ENCODE measurements around the gene TFB2M. TPM values are rescaled to one million over a fixed set of nuclear protein-coding genes. Genes with fewer than 3 reads are reported as not detected.
"Not testable (repeated sequence)": the region's sequence is repeated elsewhere in the genome, so short reads cannot be mapped to it uniquely, and the experiment has no call there.

Gene TFB2M
- total RNA-seq, 1 experiment from 2014 or later, result 27.7 TPM

DNA sequence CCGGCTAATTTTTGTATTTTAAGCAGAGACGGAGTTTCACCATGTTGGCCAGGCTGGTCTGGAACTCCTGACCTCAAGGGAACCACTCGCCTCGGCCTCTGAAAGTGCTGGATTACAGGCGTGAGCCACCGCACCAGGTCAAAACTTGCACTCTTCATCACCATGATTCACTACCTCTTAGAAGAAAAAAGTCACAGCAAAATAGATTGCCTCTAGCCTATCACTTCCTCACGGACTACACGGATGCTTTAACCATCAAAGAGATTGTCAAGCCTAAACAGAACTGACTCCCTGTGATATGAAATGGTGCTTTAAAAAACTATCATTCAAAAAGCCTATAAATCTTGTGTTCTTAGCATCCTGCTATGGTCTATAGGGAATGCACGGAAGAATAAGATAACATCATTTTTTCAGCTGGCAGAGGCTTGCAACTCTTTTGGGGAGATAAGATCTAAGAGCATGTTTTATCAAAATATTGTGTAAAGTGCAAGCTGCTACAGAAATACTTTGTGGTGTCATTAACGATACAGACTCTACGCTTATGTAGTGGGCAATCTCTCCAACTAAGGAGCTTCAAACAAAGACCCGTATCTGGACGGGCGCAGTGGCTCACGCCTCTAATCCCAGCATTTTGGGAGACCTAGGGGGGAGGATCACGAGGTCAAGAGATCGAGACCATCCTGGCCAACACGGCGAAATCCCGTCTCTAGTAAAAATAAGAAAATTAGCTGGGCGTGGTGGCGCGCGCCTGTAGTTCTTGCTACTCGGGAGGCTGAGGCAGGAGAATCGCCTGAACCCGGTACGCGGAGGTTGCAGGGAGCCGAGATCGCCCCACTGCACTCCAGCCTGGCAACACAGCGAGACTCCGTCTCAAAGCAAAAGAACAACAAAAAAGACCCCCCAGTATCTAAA is 966 bp downstream of the TFB2M start:
- H3K9me3 ChIP-seq (ENCODE audit: control insufficient read depth, low read depth, low read length), result no peaks in the 10 kb centered on the region
- no peak for DNase-seq
- H3K27me3 ChIP-seq (ENCODE audit: insufficient read depth, low read length), result no peaks in the 10 kb centered on the region
- 0 out of 5 replicates have a peak, but pooled peaks cover 0 to 2% of the 10 kb centered on the region in 2 experiments for H3K9me3 Mint-ChIP-seq
- H3K27ac ChIP-seq (ENCODE audit: insufficient read length, low read depth, low read length), result no peak overlapping the region
- no peak overlapping the region for H2BK5ac ChIP-seq (ENCODE audit: insufficient read length, low read length)
- peak overlapping the region; percentile 93 to 95 (median 94); a peak in 3 of 7 replicates for H3K27ac Mint-ChIP-seq
- peak overlapping the region; percentile 94 for H3K9ac ChIP-seq (ENCODE audit: extremely low read depth, insufficient read length, low read length)
- H3K79me2 ChIP-seq (ENCODE audit: insufficient read depth, low read length), result peaks cover 14% of the 10 kb centered on the region; the same call in 1 of the 2 replicates
- no peak overlapping the region for H4K5ac ChIP-seq (ENCODE audit: insufficient read length, low read depth, low read length)
- no peak overlapping the region for H3K14ac ChIP-seq (ENCODE audit: insufficient read depth, low read length)
- WGBS (ENCODE audit: extremely low coverage, insufficient read length, low lambda C conversion rate), result no CpG with 5 or more reads among the region's 33 CpGs
- peak overlapping the region; percentile 94 for H3K4me2 ChIP-seq (ENCODE audit: insufficient read depth, insufficient read length, low read length)
- no peaks in the 10 kb centered on the region for H3K27me3 Mint-ChIP-seq (ENCODE audit: low read depth)
- H2BK120ac ChIP-seq (ENCODE audit: low read depth, low read length, poor library complexity, severe bottlenecking), result no peak overlapping the region
- H2BK12ac ChIP-seq (ENCODE audit: insufficient read length, low read depth, low read length), result no peak overlapping the region
- no peak overlapping the region for H3K18ac ChIP-seq (ENCODE audit: insufficient read length, low read depth, low read length)
- no peak overlapping the region for H3K4ac ChIP-seq (ENCODE audit: low read depth, low read length)
- H4K8ac ChIP-seq (replicated peaks; ENCODE audit: insufficient read length, low read depth, low read length), result no peak overlapping the region
- H2BK20ac ChIP-seq (ENCODE audit: low read depth, low read length, poor library complexity, severe bottlenecking), result no peak overlapping the region
- no peaks in the 10 kb centered on the region; the same call in 1 of the 2 replicates for H3K4me1 ChIP-seq (ENCODE audit: insufficient read depth, low read length)
- H3K4me1 Mint-ChIP-seq, result peaks cover 13 to 14% of the 10 kb centered on the region in 2 experiments
- H2AK5ac ChIP-seq (ENCODE audit: insufficient read length, low read length), result no peak overlapping the region
- H4K91ac ChIP-seq (ENCODE audit: insufficient read length, low read depth, low read length), result no peak overlapping the region
- H3T11ph ChIP-seq (ENCODE audit: low read length), result no peak overlapping the region
- TF ChIP-seq CTCF (conservative IDR thresholded peaks at IDR 0.05), result no peak
- H4K20me1 ChIP-seq (ENCODE audit: control insufficient read depth, insufficient read depth, insufficient read length), result no peaks in the 10 kb centered on the region
- H3K4me3 Mint-ChIP-seq, result peak overlapping the region; percentile 97 to 98
- no peak overlapping the region for H2AFZ ChIP-seq (ENCODE audit: low read length)
- H3K36me3 Mint-ChIP-seq (ENCODE audit: insufficient read depth in 1 of 3, low read depth in 3 of 3), result peaks cover 3 to 31% (median 18%) of the 10 kb centered on the region in 3 experiments
- H3K56ac ChIP-seq (ENCODE audit: insufficient read length, low read depth, low read length), result no peak overlapping the region
- H3K79me1 ChIP-seq (ENCODE audit: insufficient read depth, low read depth, low read length, poor library complexity, severe bottlenecking), result peaks cover 7% of the 10 kb centered on the region
- H2BK15ac ChIP-seq (ENCODE audit: low read depth, low read length), result no peak overlapping the region
- H3K23me2 ChIP-seq (ENCODE audit: insufficient read length, low read depth, low read length, poor library complexity, severe bottlenecking), result peaks cover 7% of the 10 kb centered on the region
- peak overlapping the region; percentile 52 for H3K23ac ChIP-seq (ENCODE audit: insufficient read length, low read depth, low read length)

GRCh38 chr1:246560833-246561232 is 5.2 kb downstream of the TFB2M start:
- not testable (repeated sequence) for H3K9me3 Mint-ChIP-seq; H3K9ac ChIP-seq (ENCODE audit: extremely low read depth, insufficient read length, low read length); H3T11ph ChIP-seq (ENCODE audit: low read length); H3K9me3 ChIP-seq (ENCODE audit: control insufficient read depth, low read depth, low read length); H3K23me2 ChIP-seq (ENCODE audit: insufficient read length, low read depth, low read length, poor library complexity, severe bottlenecking); H2BK15ac ChIP-seq (ENCODE audit: low read depth, low read length); H4K20me1 ChIP-seq (ENCODE audit: control insufficient read depth, insufficient read depth, insufficient read length); H2AK5ac ChIP-seq (ENCODE audit: insufficient read length, low read length); H3K4me1 ChIP-seq (ENCODE audit: insufficient read depth, low read length); H2BK120ac ChIP-seq (ENCODE audit: low read depth, low read length, poor library complexity, severe bottlenecking); H2BK20ac ChIP-seq (ENCODE audit: low read depth, low read length, poor library complexity, severe bottlenecking); H3K23ac ChIP-seq (ENCODE audit: insufficient read length, low read depth, low read length); DNase-seq; H4K8ac ChIP-seq (replicated peaks; ENCODE audit: insufficient read length, low read depth, low read length); H3K18ac ChIP-seq (ENCODE audit: insufficient read length, low read depth, low read length); H3K4me1 Mint-ChIP-seq; H3K4ac ChIP-seq (ENCODE audit: low read depth, low read length); H3K27ac ChIP-seq (ENCODE audit: insufficient read length, low read depth, low read length); H3K27me3 Mint-ChIP-seq (ENCODE audit: low read depth); H3K56ac ChIP-seq (ENCODE audit: insufficient read length, low read depth, low read length); H2BK12ac ChIP-seq (ENCODE audit: insufficient read length, low read depth, low read length); H4K91ac ChIP-seq (ENCODE audit: insufficient read length, low read depth, low read length); H3K27ac Mint-ChIP-seq; H3K14ac ChIP-seq (ENCODE audit: insufficient read depth, low read length); H2BK5ac ChIP-seq (ENCODE audit: insufficient read length, low read length); H3K4me2 ChIP-seq (ENCODE audit: insufficient read depth, insufficient read length, low read length); H2AFZ ChIP-seq (ENCODE audit: low read length); H3K27me3 ChIP-seq (ENCODE audit: insufficient read depth, low read length); H4K5ac ChIP-seq (ENCODE audit: insufficient read length, low read depth, low read length); H3K4me3 Mint-ChIP-seq
- peaks cover 11% of the 10 kb centered on the region; the same call in 1 of the 2 replicates for H3K79me2 ChIP-seq (ENCODE audit: insufficient read depth, low read length)
- peaks cover 11% of the 10 kb centered on the region for H3K79me1 ChIP-seq (ENCODE audit: insufficient read depth, low read depth, low read length, poor library complexity, severe bottlenecking)
- WGBS (ENCODE audit: extremely low coverage, insufficient read length, low lambda C conversion rate), result no CpG with 5 or more reads among the region's 10 CpGs
- peaks cover 23 to 63% (median 49%) of the 10 kb centered on the region in 3 experiments for H3K36me3 Mint-ChIP-seq (ENCODE audit: insufficient read depth in 1 of 3, low read depth in 3 of 3)

Data from H9 (cell line).